Transverse colon (tissue), 4 donors: ENCODE results near the gene PAIP1. TPM values are rescaled to one million over a fixed set of nuclear protein-coding genes. Genes with fewer than 3 reads are reported as not detected.

Source experiments
- DNase-seq: peaks from one replicate; pipeline ENCODE4 v3.0.0-alpha.2; 2019
- H3K27ac ChIP-seq, 4 donors: fragments of 200-600 bp; sonication (generic); 2 replicates each; pipeline ENCODE4 v1.5.1; 2016 to 2018; ENCODE audit warnings: inconsistent platforms in 4 of 4
- H3K27me3 ChIP-seq: fragments of 200-600 bp; sonication (generic); 2 replicates; pipeline ENCODE4 v1.5.1; 2017; ENCODE audit warnings: inconsistent platforms
- H3K36me3 ChIP-seq, 4 donors: fragments of 200-600 bp; sonication (generic); 2 replicates each; pipeline ENCODE4 v1.5.1; 2017 to 2019; ENCODE audit warnings: inconsistent platforms in 4 of 4
- H3K4me1 ChIP-seq, 4 donors: fragments of 200-600 bp; sonication (generic); 2 replicates each; pipeline ENCODE4 v1.5.1; 2017 to 2020; ENCODE audit warnings: inconsistent platforms in 4 of 4
- H3K4me3 ChIP-seq, 4 donors: fragments of 200-600 bp; sonication (generic); 1 replicate in 1 of 4; 2 replicates in 3 of 4; pipeline versions ENCODE4 v1.5.1 to v1.6.1; 2017 to 2019; ENCODE audit warnings: inconsistent platforms in 4 of 4
- H3K9me3 ChIP-seq, 2 donors: fragments of 200-600 bp; sonication (generic); 2 replicates each; pipeline ENCODE4 v1.5.1; 2017 to 2019; ENCODE audit warnings: inconsistent platforms in 2 of 2
- CTCF ChIP-seq, 5 experiments: fragments of 200-600 bp in 3 of 5; fragments of 450-650 bp in 2 of 5; sonication (generic) in 3 of 5; IDR thresholded peaks; 1 replicate in 2 of 5; 2 replicates in 3 of 5; pipeline ENCODE4 v1.5.1; 2016 to 2017; ENCODE audit warnings: antibody characterized with exemption in 5 of 5, inconsistent platforms in 3 of 5, mild to moderate bottlenecking in 2 of 5, moderate library complexity in 1 of 5
- EP300 ChIP-seq: sonication (generic); formaldehyde crosslinking; IDR thresholded peaks from one replicate; pipeline ENCODE4 v1.6.1; 2017; ENCODE audit warnings: antibody characterized with exemption, low read depth
- POLR2A ChIP-seq: fragments of 450-650 bp; IDR thresholded peaks from one replicate; pipeline ENCODE4 v1.6.1; 2016; ENCODE audit warnings: antibody characterized with exemption, mild to moderate bottlenecking, moderate library complexity
- POLR2AphosphoS5 ChIP-seq, 3 donors: sonication (generic); formaldehyde crosslinking; IDR thresholded peaks; one replicate each; pipeline ENCODE4 v1.6.1; 2016; ENCODE audit warnings: antibody characterized with exemption in 3 of 3
- WGBS, 2 donors: methylation state at CpG; one replicate each; pipeline ENCODE4 v1.1.5; 2018; ENCODE audit warnings: low coverage in 1 of 2; 5-methylcytosine and 5-hydroxymethylcytosine counted together
- in situ Hi-C, 4 donors: fragments of 200-750 bp; cut with MboI; loops; one replicate each; pipeline versions ENCODE4 v1.15.0 to v1.15.1; 2017; ENCODE audit warnings: low sequenced_read_pairs in 3 of 4, low pct_ligation_motif_present in 1 of 4, low pct_unique_long_range_greater_than_20kb in 1 of 4
- intact Hi-C: fragments of 100-400 bp; cut with DNase I; formaldehyde crosslinking; loops from one replicate; pipeline ENCODE4 v1.15.1; 2023; ENCODE audit warnings: low total_unique reads
- total RNA-seq, 4 donors: library from RNA; depleted of rRNA; stranded (reverse); fragments of >200 nt; gene quantifications; one replicate each; pipeline ENCODE4 v1.1.0, GENCODE V29; 2016

PAIP1 gene
- total RNA-seq, 4 donors from 2014 or later: 17.1 to 61.4 (median 46.3) TPM

GRCh38 chr5:43485406-43485805 lies 71.5 kb downstream of the PAIP1 start:
- H3K36me3 ChIP-seq: no peaks in the 10 kb centered on the region
- H3K27me3 ChIP-seq: no peaks in the 10 kb centered on the region
- TF ChIP-seq CTCF (IDR thresholded peaks at IDR 0.05) (no peak), POLR2A (no peak), POLR2AphosphoS5 (IDR thresholded peaks at IDR 0.05) (peak in 1 of 3 donors; percentile 57)
- intact Hi-C loops (no loop called here), in situ Hi-C loops (loop anchor here (25.0 kb wide), 2 partner anchors 173 to 423 kb away; partner anchors contain the start of gene HMGCS1 (in 4 of the 4))
- no peak overlapping the region for H3K4me3 ChIP-seq
- no peaks in the 10 kb centered on the region for H3K9me3 ChIP-seq
- peaks cover 0 to 26% (median 15%) of the 10 kb centered on the region in 4 donors for H3K4me1 ChIP-seq
- peak overlapping the region; percentile 95 to 98 (median 96) for H3K27ac ChIP-seq
- peak; percentile 28 for DNase-seq
- WGBS, 2 donors: 78 to 100% methylated on average over 1 to 2 of the region's 2 CpGs

GRCh38 chr5:43484106-43484849 lies 72.6 kb downstream of the PAIP1 start:
- peaks cover 0 to 26% (median 15%) of the 10 kb centered on the region in 4 donors for H3K4me1 ChIP-seq
- H3K27me3 ChIP-seq: no peaks in the 10 kb centered on the region
- no peaks in the 10 kb centered on the region for H3K36me3 ChIP-seq
- WGBS, 2 donors: 3 to 28% methylated on average over 4 to 28 of the region's 32 CpGs
- peak; percentile 89 for DNase-seq
- intact Hi-C loops (no loop called here), in situ Hi-C loops (loop anchor here (25.0 kb wide), 2 partner anchors 172 to 422 kb away; partner anchors contain the start of gene HMGCS1 (in 4 of the 4))
- H3K9me3 ChIP-seq: no peaks in the 10 kb centered on the region
- H3K27ac ChIP-seq: peak overlapping the region; percentile 95 to 98 (median 96)
- TF ChIP-seq CTCF (IDR thresholded peaks at IDR 0.05): peak; percentile 67 to 90 (median 82)
- TF ChIP-seq POLR2AphosphoS5 (IDR thresholded peaks at IDR 0.05): no peak
- TF ChIP-seq POLR2A: peak; percentile 76
- TF ChIP-seq EP300: no peak
- peak overlapping the region; percentile 69 to 98 (median 84) for H3K4me3 ChIP-seq

- Histone ChIP-seq H3K27ac (peak within 1 kb of the TSS; percentile 95 to 98 (median 96)), H3K27me3 (no peaks in the 10 kb centered on the region), H3K36me3 (no peaks in the 10 kb centered on the region), H3K4me3 (peak within 1 kb of the TSS; percentile 69 to 98 (median 84)), H3K9me3 (no peaks in the 10 kb centered on the region), H3K4me1 (peaks cover 0 to 26% (median 15%) of the 10 kb centered on the region in 4 donors)
- in situ Hi-C loops (loop anchor here (25.0 kb wide), 2 partner anchors 171 to 421 kb away; partner anchors contain the start of gene HMGCS1 (in 4 of the 4)), intact Hi-C loops (no loop called here)
- DNase-seq: peak; percentile 92
- TF ChIP-seq POLR2A: peak; percentile 95
- no peak for TF ChIP-seq CTCF (IDR thresholded peaks at IDR 0.05)
- TF ChIP-seq POLR2AphosphoS5 (IDR thresholded peaks at IDR 0.05): peak; percentile 85 to 94 (median 91)
- no peak for TF ChIP-seq EP300
- 0% methylated on average over 50 of the region's 62 CpGs; no CpG with 5 or more reads in 1 of the 2 donors for WGBS, 2 donors
These were observed 73.4 kb downstream of the PAIP1 start, which contains the start of gene TMEM267 for GRCh38 chr5:43483298-43484105. TMEM267 (minus strand) TSS chr5:43483865; CDS start chr5:43453969, 29,896 bp downstream.
